Measurements from ENCODE around the gene TFB2M. TPM values are rescaled to one million over a fixed set of nuclear protein-coding genes. Genes with fewer than 3 reads are reported as not detected.

Gene TFB2M
- total RNA-seq, 1 donor from 2014 or later = 6.9 TPM

DNA sequence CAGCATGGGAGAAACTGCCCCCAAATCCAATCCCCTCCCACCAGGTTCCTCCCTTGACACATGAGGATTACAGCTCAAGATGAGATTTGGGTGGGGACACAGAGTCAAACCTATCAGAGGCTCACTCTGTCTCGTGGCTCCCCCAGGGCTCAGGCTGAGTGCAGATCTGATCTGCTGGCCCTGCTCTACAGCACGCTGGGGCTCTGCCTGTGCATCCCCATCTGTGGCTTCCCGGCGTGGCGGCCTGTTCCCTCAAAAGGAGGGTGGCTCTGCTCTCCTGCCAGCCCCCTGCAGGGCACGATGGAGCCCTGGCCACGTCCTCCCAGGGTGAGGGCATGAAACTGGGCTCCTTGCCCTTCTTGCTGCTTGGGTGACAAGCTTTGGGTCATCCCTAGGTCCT is 39.1 kb downstream of the TFB2M start:
- Histone ChIP-seq H3K9me3 (peaks cover 6% of the 10 kb centered on the region), H3K27ac (no peak overlapping the region), H3K27me3 (no peaks in the 10 kb centered on the region), H3K4me3 (no peak overlapping the region), H3K36me3 (no peaks in the 10 kb centered on the region), H3K4me1 (no peaks in the 10 kb centered on the region)
- DNase-seq (ENCODE audit: extremely low spot score in 2 of 2) = peak in 1 of 2 donors; percentile 79
- intact Hi-C loops (cut with DNase I) = no loop called here
- no peak for TF ChIP-seq POLR2AphosphoS5 (IDR thresholded peaks at IDR 0.05; ENCODE audit: insufficient read depth in 1 of 2, low read depth in 1 of 2)
- TF ChIP-seq, protein P1, sequence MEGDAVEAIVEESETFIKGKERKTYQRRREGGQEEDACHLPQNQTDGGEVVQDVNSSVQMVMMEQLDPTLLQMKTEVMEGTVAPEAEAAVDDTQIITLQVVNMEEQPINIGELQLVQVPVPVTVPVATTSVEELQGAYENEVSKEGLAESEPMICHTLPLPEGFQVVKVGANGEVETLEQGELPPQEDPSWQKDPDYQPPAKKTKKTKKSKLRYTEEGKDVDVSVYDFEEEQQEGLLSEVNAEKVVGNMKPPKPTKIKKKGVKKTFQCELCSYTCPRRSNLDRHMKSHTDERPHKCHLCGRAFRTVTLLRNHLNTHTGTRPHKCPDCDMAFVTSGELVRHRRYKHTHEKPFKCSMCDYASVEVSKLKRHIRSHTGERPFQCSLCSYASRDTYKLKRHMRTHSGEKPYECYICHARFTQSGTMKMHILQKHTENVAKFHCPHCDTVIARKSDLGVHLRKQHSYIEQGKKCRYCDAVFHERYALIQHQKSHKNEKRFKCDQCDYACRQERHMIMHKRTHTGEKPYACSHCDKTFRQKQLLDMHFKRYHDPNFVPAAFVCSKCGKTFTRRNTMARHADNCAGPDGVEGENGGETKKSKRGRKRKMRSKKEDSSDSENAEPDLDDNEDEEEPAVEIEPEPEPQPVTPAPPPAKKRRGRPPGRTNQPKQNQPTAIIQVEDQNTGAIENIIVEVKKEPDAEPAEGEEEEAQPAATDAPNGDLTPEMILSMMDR (IDR thresholded peaks at IDR 0.05) = no peak
- no peak for TF ChIP-seq POLR2A (IDR thresholded peaks at IDR 0.05)

DNA sequence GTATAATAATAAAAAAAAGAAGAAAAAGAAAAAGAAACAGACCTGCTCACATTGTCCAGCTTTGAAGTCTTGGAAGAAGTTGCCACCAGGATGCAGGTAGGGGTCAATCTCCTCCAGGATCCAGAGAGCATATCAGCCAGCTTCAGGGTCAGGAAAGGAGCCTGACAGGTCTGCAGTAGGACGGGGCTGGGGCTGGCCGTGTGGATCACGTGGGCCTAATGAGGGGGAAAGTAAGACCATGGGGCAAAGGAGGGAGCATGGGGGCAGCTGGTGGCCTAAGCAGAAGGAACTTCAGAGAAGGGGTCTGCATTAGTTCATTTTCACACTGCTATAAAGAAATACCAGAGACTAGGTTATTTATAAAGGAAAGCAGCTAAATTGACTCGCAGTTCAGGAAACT is 39.7 kb downstream of the TFB2M start:
- TF ChIP-seq POLR2A (IDR thresholded peaks at IDR 0.05) = no peak
- TF ChIP-seq, protein P1 (IDR thresholded peaks at IDR 0.05) = no peak
- no peak for TF ChIP-seq POLR2AphosphoS5 (IDR thresholded peaks at IDR 0.05; ENCODE audit: insufficient read depth in 1 of 2, low read depth in 1 of 2)
- intact Hi-C loops (cut with DNase I) = no loop called here
- peaks cover 6% of the 10 kb centered on the region for H3K9me3 ChIP-seq
- H3K4me3 ChIP-seq = no peak overlapping the region
- no peaks in the 10 kb centered on the region for H3K27me3 ChIP-seq
- no peaks in the 10 kb centered on the region for H3K36me3 ChIP-seq
- H3K27ac ChIP-seq = no peak overlapping the region
- no peaks in the 10 kb centered on the region for H3K4me1 ChIP-seq
- DNase-seq (ENCODE audit: extremely low spot score in 2 of 2) = no peak

- H3K27ac ChIP-seq = no peak overlapping the region
- no peak for DNase-seq (ENCODE audit: extremely low spot score in 2 of 2)
- intact Hi-C loops (cut with DNase I) = no loop called here
- no peaks in the 10 kb centered on the region for H3K36me3 ChIP-seq
- TF ChIP-seq POLR2AphosphoS5 (IDR thresholded peaks at IDR 0.05; ENCODE audit: insufficient read depth in 1 of 2, low read depth in 1 of 2) (no peak), POLR2A (IDR thresholded peaks at IDR 0.05) (no peak)
- TF ChIP-seq, protein P1 (IDR thresholded peaks at IDR 0.05) = no peak
- H3K4me3 ChIP-seq = no peak overlapping the region
- no peaks in the 10 kb centered on the region for H3K4me1 ChIP-seq
- H3K27me3 ChIP-seq = no peaks in the 10 kb centered on the region
- peaks cover 12% of the 10 kb centered on the region for H3K9me3 ChIP-seq
These were observed 46.5 kb downstream of the TFB2M start for GRCh38 chr1:246519514-246519913.

DNA sequence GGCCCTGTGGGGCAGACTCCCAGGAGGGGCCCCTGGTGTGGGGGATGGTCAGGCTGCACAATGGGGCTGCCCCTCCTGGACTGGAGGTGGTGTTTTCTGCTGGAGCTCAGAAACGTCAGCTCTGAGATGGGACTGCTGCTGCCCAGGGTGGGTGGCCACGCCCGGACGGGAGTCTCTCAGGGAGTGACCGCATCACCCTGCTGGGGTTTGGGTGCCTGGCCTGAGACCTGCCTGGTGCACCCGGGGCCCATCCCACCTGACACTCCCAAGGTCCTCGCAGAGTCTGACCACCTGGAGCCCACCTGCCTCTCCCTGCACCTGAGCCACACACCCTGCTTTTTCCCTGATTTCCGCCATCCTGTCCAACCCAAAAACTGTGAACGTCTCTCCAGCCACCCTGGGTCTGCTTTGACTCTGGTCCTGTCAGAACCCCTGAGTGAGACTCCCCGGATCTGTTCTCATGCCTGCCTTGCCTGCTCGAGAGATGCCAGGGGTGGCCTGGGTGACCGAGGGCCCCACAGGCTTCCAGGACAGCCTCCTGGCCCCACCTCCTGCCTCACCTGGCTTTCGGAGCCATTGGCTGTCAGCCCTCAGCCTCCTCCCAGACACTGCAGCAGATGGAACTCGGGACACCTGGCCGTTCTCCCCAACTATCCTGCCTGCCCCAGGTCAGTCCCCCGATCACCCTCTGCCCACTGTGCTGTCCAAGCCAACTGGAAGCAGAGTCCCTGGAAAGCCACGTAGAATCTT is 47.4 kb downstream of the TFB2M start:
- no peak for DNase-seq (ENCODE audit: extremely low spot score in 2 of 2)
- no peaks in the 10 kb centered on the region for H3K36me3 ChIP-seq
- H3K4me3 ChIP-seq = no peak overlapping the region
- H3K4me1 ChIP-seq = no peaks in the 10 kb centered on the region
- TF ChIP-seq, protein P1 (IDR thresholded peaks at IDR 0.05) = no peak
- TF ChIP-seq POLR2A (IDR thresholded peaks at IDR 0.05) = no peak
- TF ChIP-seq POLR2AphosphoS5 (IDR thresholded peaks at IDR 0.05; ENCODE audit: insufficient read depth in 1 of 2, low read depth in 1 of 2) = no peak
- intact Hi-C loops (cut with DNase I) = no loop called here
- H3K27ac ChIP-seq = no peak overlapping the region
- H3K27me3 ChIP-seq = no peaks in the 10 kb centered on the region
- peaks cover 12% of the 10 kb centered on the region for H3K9me3 ChIP-seq

DNA sequence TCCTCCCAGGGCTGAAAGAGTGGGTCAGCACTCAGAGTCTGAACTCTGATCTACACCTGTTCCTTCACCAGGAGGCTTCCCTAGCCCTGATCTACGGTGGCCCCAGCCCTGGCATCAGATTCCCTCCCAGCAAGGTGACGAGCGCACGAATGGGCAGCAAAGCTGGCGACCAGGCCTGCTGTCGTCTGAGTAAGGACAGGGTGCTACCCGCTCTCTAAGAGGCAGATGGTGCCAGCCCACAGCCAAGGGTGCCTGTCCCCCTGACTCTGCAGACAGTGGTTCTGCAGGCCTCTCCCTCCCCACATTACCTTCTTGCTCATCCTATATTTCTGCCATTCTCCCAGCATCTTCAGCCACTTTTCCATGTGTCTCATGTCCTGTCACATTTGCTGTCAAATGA is 48.7 kb downstream of the TFB2M start:
- Histone ChIP-seq H3K36me3 (no peaks in the 10 kb centered on the region), H3K27ac (no peak overlapping the region), H3K9me3 (peaks cover 12% of the 10 kb centered on the region), H3K4me1 (no peaks in the 10 kb centered on the region), H3K4me3 (no peak overlapping the region), H3K27me3 (no peaks in the 10 kb centered on the region)
- DNase-seq (ENCODE audit: extremely low spot score in 2 of 2) = no peak
- TF ChIP-seq, protein P1 (IDR thresholded peaks at IDR 0.05) = no peak
- TF ChIP-seq POLR2A (IDR thresholded peaks at IDR 0.05) (no peak), POLR2AphosphoS5 (IDR thresholded peaks at IDR 0.05; ENCODE audit: insufficient read depth in 1 of 2, low read depth in 1 of 2) (no peak)
- intact Hi-C loops (cut with DNase I) = no loop called here
